K562 (cell line): ENCODE results near the gene BID. TPM values are rescaled to one million over a fixed set of nuclear protein-coding genes. Genes with fewer than 3 reads are reported as not detected.

Experiments
- ARID3B ChIP-seq: fragments of 250-450 bp; sonication (Bioruptor Pico); IDR thresholded peaks from 2 replicates; pipeline ENCODE4 v1.4.0; 2020; ENCODE audit warnings: borderline replicate concordance
- LEF1 ChIP-seq: fragments of 450-650 bp; IDR thresholded peaks from 2 replicates; pipeline ENCODE4 v1.6.1; 2016; ENCODE audit warnings: mild to moderate bottlenecking
- MGA ChIP-seq: fragments of 450-650 bp; IDR thresholded peaks from 2 replicates; pipeline ENCODE4 v1.6.1; 2016; ENCODE audit warnings: mild to moderate bottlenecking, moderate library complexity
- MYC ChIP-seq, 2 experiments: fragments of 250-450 bp in 1 of 2; sonication (Bioruptor Pico) in 1 of 2; IDR thresholded peaks; 2 replicates each; pipeline versions ENCODE4 v1.5.1 to v1.6.1; 2012 to 2021; ENCODE audit warnings: low read depth in 2 of 2, borderline replicate concordance in 1 of 2, improper control_type of control experiment in 1 of 2, low read length in 1 of 2, mild to moderate bottlenecking in 1 of 2, moderate library complexity in 1 of 2
- SRSF7 ChIP-seq: fragments of 200-400 bp; formaldehyde crosslinking; optimal IDR thresholded peaks from 2 replicates; pipeline ENCODE3; 2017; ENCODE audit warnings: mild to moderate bottlenecking, low read depth, low read length
- STAT6 ChIP-seq: sonication (generic); formaldehyde crosslinking; IDR thresholded peaks from 2 replicates; pipeline ENCODE4 v1.8.1; 2023; ENCODE audit warnings: mild to moderate bottlenecking, missing genetic modification reagents
- TAF15 ChIP-seq: fragments of 200-400 bp; formaldehyde crosslinking; IDR thresholded peaks from 2 replicates; pipeline ENCODE4 v1.6.1; 2017; ENCODE audit warnings: mild to moderate bottlenecking, low read depth, low read length, moderate library complexity
- ZBED1 ChIP-seq: IDR thresholded peaks from 2 replicates; pipeline ENCODE4 v1.6.1; 2014
- ZNF639 ChIP-seq, 2 experiments: fragments of 200-800 bp in 1 of 2; sonication (Bioruptor generic) in 1 of 2; sonication (generic) in 1 of 2; formaldehyde crosslinking in 1 of 2; IDR thresholded peaks in 1 of 2; conservative IDR thresholded peaks in 1 of 2; 2 replicates each; pipeline versions ENCODE4 v1.5.0 to v1.6.1; 2016 to 2020; ENCODE audit warnings: missing compliant biosample characterization in 1 of 2, missing genetic modification characterization in 1 of 2, missing genetic modification reagents in 1 of 2
- ZNF699 ChIP-seq: fragments of 250-450 bp; sonication (Bioruptor Pico); IDR thresholded peaks from 2 replicates; pipeline ENCODE4 v1.8.0; 2021; ENCODE audit warnings: mild to moderate bottlenecking, moderate library complexity; ENCODE audit not compliant: insufficient replicate concordance
- polyA plus RNA-seq, 8 experiments: library from polyadenylated mRNA; depleted of rRNA in 4 of 8; stranded (reverse) in 5 of 8; unstranded in 3 of 8; fragments of >200 nt; fragmentation: Nextera tagmentation in 2 of 8; fragmentation: Illumina TruSeq in 1 of 8; extraction: Ambion mirVana in 2 of 8; extraction: Trizol in 1 of 8; gene quantifications; 2 replicates each; pipeline versions ENCODE4 v1.2.1 to v1.2.3, GENCODE V29; 2011 to 2014; ENCODE audit warnings: inconsistent platforms in 1 of 8, missing spikeins in 1 of 8
- total RNA-seq, 7 experiments: library from RNA; depleted of rRNA in 6 of 7; stranded (reverse); fragments of >200 nt in 6 of 7; fragmentation: Illumina TruSeq in 2 of 7; extraction: Trizol in 2 of 7; gene quantifications; 2 replicates each; pipeline versions ENCODE4 v1.2.1 to v1.2.3, GENCODE V29; 2011 to 2021; ENCODE audit warnings: low replicate concordance in 1 of 7

BID gene
- total and polyA plus RNA-seq, 9 of the 15 experiments (the other 6 are each of a cell fraction or from before 2014, with no cell fraction given) = 5.2 to 209 (median 63.7) TPM

- TF ChIP-seq STAT6 (CRISPR knock-in tag) (no peak), ZNF639 (CRISPR knock-in tag; conservative IDR thresholded peaks at IDR 0.05 in 1 of 2, IDR thresholded peaks at IDR 0.05 in 1 of 2) (no peak), LEF1 (no peak), ZBED1 (no peak), TAF15 (no peak), MGA (no peak), MYC (IDR thresholded peaks at IDR 0.05; ENCODE audit: low read depth, low read length) (no peak), MYC (CRISPR knock-in tag; IDR thresholded peaks at IDR 0.05; ENCODE audit: borderline replicate concordance, low read depth) (no peak), ZNF699 (no peak), ARID3B (no peak), SRSF7 (no peak)
These were observed 67.3 kb downstream of the BID start (continued) for GRCh38 chr22:17706947-17707346.
